NT2/D1 (cell line): ENCODE measurements around the gene APLNR.

Source experiments
- YY1 ChIP-seq: IDR thresholded peaks from 2 replicates; pipeline ENCODE4 v1.6.1; 2011; ENCODE audit not compliant: insufficient read length, insufficient read depth
- ZNF274 ChIP-seq: IDR thresholded peaks from 2 replicates; pipeline ENCODE4 v1.6.1; 2011; ENCODE audit warnings: mild to moderate bottlenecking, low read depth, low read length

DNA sequence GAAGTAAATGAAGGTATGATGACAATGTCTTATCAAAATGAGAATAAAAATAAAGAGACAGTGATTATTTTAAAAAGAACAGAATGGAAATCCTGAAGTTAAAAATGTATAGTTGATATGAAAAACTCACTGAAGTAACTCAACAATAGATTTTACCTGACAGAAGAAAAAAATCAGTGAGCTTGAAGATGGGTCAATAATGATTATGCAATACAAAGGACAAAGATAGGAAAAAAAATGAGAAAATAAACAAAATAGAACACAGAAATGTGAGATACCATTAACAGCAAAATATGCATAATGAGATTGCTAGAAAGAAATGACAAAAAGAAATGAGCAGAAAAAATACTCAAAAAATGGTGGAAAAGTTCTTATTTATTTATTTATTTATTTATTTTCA lies 19.1 kb upstream of the APLNR start:
- TF ChIP-seq YY1: no peak
- no peak for TF ChIP-seq ZNF274
